Mucosa of descending colon (tissue), 3 donors: ENCODE data around the gene CRYAB. TPM values are rescaled to one million over a fixed set of nuclear protein-coding genes. Genes with fewer than 3 reads are reported as not detected.
"Not testable (repeated sequence)": the region's sequence is repeated elsewhere in the genome, so short reads cannot be mapped to it uniquely, and the experiment has no call there.

ENCODE experiments used
- ATAC-seq: fragments of 200-7000 bp; cut with Tn5 transposase; one replicate; pipeline ENCODE4 v1.9.1; 2020; ENCODE audit warnings: mild to moderate bottlenecking, moderate library complexity
- DNase-seq, 3 donors: peaks; one replicate each; pipeline ENCODE4 v3.0.0-alpha.2; 2020
- H3K36me3 ChIP-seq: fragments of 200-600 bp; one replicate; pipeline ENCODE4 v1.8.0; 2021; ENCODE audit warnings: low read depth, mild to moderate bottlenecking
- H3K4me1 ChIP-seq: fragments of 200-600 bp; one replicate; pipeline ENCODE4 v1.8.0; 2021; ENCODE audit warnings: low read depth, mild to moderate bottlenecking
- H3K4me3 ChIP-seq: fragments of 200-600 bp; one replicate; pipeline ENCODE4 v1.8.0; 2021; ENCODE audit warnings: mild to moderate bottlenecking
- H3K9me3 ChIP-seq: fragments of 200-600 bp; one replicate; pipeline ENCODE4 v1.8.0; 2021; ENCODE audit warnings: mild to moderate bottlenecking
- intact Hi-C, 2 donors: fragments of 100-400 bp; cut with DNase I in 1 of 2; cut with micrococcal nuclease in 1 of 2; formaldehyde crosslinking; loops; one replicate each; pipeline versions ENCODE4 v1.11.0 to v1.11.1; 2022; cut with DNase I, micrococcal nuclease
- total RNA-seq, 3 donors: library from RNA; stranded (reverse); fragmentation: NEBNext Ultra II Directional in 2 of 3; extraction: Animal tissue kit (Norgen Biotek cat#: 25700) in 2 of 3; gene quantifications; one replicate each; pipeline versions ENCODE4 v1.2.1 to v1.2.4, GENCODE V29; 2021 to 2023
- TF ChIP-seq, protein P1 (sequence below): fragments of 200-600 bp; IDR thresholded peaks from one replicate; pipeline ENCODE4 v1.8.0; 2022; ENCODE audit warnings: antibody characterized with exemption, mild to moderate bottlenecking
- donor health status: DM: no; HTN: no; CAD: no; lungs with moderate emphysema.
- donor health status: DM: no; HTN: no; CAD: no.
- donor health status: DM: no; HTN: yes; CAD: no.

Gene CRYAB
- total RNA-seq, 3 donors from 2014 or later = 13.8 to 331 (median 30.7) TPM

DNA sequence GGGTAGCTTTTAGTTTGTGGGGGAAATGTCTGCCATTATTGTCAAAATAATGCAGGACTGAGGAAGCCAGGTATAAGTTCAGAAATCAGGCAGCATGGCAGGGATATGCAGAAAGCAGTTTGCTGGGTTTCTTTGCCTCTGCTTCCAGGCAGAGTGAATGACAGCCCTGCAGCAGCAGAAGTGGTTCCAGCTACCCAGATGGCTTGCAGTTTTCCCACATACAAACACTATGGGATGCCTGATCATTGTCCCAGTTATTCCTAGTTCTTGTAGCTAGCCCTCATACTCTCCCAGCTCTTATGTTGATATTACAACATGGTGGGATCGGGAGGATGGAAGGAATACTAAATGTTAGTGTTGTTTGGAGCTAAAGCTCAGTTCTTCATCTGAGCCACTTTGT lies 22.7 kb upstream of the CRYAB start:
- H3K4me3 ChIP-seq = no peak overlapping the region
- DNase-seq (no peak), ATAC-seq (no peak)
- intact Hi-C loops = loop anchor here in 1 of 2 donors (10.0 kb wide), 1 partner anchor 50 kb away; no protein-coding TSS in a partner anchor
- TF ChIP-seq, protein P1, sequence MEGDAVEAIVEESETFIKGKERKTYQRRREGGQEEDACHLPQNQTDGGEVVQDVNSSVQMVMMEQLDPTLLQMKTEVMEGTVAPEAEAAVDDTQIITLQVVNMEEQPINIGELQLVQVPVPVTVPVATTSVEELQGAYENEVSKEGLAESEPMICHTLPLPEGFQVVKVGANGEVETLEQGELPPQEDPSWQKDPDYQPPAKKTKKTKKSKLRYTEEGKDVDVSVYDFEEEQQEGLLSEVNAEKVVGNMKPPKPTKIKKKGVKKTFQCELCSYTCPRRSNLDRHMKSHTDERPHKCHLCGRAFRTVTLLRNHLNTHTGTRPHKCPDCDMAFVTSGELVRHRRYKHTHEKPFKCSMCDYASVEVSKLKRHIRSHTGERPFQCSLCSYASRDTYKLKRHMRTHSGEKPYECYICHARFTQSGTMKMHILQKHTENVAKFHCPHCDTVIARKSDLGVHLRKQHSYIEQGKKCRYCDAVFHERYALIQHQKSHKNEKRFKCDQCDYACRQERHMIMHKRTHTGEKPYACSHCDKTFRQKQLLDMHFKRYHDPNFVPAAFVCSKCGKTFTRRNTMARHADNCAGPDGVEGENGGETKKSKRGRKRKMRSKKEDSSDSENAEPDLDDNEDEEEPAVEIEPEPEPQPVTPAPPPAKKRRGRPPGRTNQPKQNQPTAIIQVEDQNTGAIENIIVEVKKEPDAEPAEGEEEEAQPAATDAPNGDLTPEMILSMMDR = no peak
- no peaks in the 10 kb centered on the region for H3K9me3 ChIP-seq
- H3K4me1 ChIP-seq = peaks cover 9% of the 10 kb centered on the region
- H3K36me3 ChIP-seq = no peaks in the 10 kb centered on the region

DNA sequence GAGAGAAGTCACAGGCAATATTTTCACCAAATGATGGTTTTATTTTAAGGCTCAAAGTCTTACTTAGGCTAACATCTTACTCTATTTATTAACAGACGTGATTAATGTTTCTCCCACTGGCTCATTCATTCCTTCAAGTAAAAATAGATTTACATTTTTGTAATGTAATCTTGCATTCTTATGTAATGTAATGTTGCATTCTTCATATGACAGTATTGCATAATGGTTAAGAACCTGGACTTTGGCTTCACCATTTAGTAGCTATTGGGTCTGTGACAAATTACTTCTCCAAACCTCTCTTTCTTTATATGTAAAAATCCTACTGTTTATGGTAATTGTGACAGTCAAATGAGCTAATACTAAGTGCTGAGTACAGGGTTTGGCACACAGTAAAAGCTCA lies 22.3 kb upstream of the CRYAB start:
- TF ChIP-seq, protein P1 = no peak
- no peak for ATAC-seq
- H3K4me1 ChIP-seq = peaks cover 9% of the 10 kb centered on the region
- H3K4me3 ChIP-seq = no peak overlapping the region
- intact Hi-C loops = loop anchor here in 1 of 2 donors (10.0 kb wide), 1 partner anchor 51 kb away; no protein-coding TSS in a partner anchor
- no peaks in the 10 kb centered on the region for H3K9me3 ChIP-seq
- no peaks in the 10 kb centered on the region for H3K36me3 ChIP-seq
- no peak for DNase-seq

DNA sequence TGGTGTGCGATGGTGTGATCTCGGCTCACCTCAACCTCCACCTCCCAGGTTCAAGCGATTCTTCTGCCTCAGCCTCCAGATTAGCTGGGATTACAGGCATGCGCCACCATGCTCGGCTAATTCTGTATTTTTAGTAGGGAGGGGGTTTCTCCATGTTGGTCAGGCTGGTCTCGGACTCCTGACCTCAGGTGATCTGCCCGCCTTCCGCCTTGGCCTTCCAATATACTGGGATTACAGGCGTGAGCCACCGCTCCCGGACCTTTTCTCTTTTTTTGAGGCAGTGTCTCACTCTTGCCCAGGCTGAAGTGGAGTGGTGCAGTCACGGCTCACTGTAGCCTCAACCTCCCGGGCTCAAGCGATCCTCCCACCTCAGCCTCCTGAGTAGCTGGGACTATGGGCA lies 21.6 kb upstream of the CRYAB start:
- ATAC-seq, DNase-seq, H3K36me3 ChIP-seq, H3K9me3 ChIP-seq, H3K4me1 ChIP-seq, H3K4me3 ChIP-seq: not testable (repeated sequence)
- intact Hi-C loops = loop anchor here in 1 of 2 donors (10.0 kb wide), 1 partner anchor 52 kb away; no protein-coding TSS in a partner anchor

DNA sequence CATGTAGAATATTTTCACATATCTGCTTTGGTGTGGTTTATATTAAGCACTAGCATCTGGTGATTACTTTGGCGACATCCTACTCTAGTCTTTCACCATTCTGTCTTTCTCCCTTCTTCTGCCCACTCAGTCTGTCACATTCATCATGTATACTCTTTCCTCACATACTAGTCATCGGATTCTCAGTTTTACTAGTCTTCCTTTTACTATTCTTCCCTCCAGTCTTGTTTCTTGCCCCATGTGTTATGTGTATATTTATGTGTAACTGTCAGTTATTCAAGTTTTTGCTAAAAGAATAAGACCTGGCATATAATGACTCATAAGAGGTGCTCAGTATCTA lies 21.0 kb upstream of the CRYAB start:
- no peak overlapping the region for H3K4me3 ChIP-seq
- no peak for DNase-seq
- intact Hi-C loops = loop anchor here in 1 of 2 donors (10.0 kb wide), 1 partner anchor 52 kb away; no protein-coding TSS in a partner anchor
- H3K9me3 ChIP-seq = no peaks in the 10 kb centered on the region
- TF ChIP-seq, protein P1 = no peak
- ATAC-seq = no peak
- peaks cover 4% of the 10 kb centered on the region for H3K4me1 ChIP-seq
- no peaks in the 10 kb centered on the region for H3K36me3 ChIP-seq

- ATAC-seq (no peak), DNase-seq (no peak)
- no peaks in the 10 kb centered on the region for H3K9me3 ChIP-seq
- no peaks in the 10 kb centered on the region for H3K36me3 ChIP-seq
- H3K4me3 ChIP-seq = no peak overlapping the region
- TF ChIP-seq, protein P1 = no peak
- intact Hi-C loops = loop anchor here in 1 of 2 donors (10.0 kb wide), 1 partner anchor 54 kb away; no protein-coding TSS in a partner anchor
- H3K4me1 ChIP-seq = peaks cover 12% of the 10 kb centered on the region
These were observed 18.9 kb upstream of the CRYAB start for GRCh38 chr11:111930472-111930871.

GRCh38 chr11:111926505-111927391 lies 15.2 kb upstream of the CRYAB start:
- ATAC-seq = peak; percentile 96
- intact Hi-C loops = no loop called here
- H3K36me3 ChIP-seq = no peaks in the 10 kb centered on the region
- peak; percentile 97 to 99 (median 99) for DNase-seq
- TF ChIP-seq, protein P1 = no peak
- no peaks in the 10 kb centered on the region for H3K9me3 ChIP-seq
- peaks cover 16% of the 10 kb centered on the region for H3K4me1 ChIP-seq
- H3K4me3 ChIP-seq = no peak overlapping the region
